ENCODE measurements around the gene ADAMTS9.

Gene ADAMTS9

DNA sequence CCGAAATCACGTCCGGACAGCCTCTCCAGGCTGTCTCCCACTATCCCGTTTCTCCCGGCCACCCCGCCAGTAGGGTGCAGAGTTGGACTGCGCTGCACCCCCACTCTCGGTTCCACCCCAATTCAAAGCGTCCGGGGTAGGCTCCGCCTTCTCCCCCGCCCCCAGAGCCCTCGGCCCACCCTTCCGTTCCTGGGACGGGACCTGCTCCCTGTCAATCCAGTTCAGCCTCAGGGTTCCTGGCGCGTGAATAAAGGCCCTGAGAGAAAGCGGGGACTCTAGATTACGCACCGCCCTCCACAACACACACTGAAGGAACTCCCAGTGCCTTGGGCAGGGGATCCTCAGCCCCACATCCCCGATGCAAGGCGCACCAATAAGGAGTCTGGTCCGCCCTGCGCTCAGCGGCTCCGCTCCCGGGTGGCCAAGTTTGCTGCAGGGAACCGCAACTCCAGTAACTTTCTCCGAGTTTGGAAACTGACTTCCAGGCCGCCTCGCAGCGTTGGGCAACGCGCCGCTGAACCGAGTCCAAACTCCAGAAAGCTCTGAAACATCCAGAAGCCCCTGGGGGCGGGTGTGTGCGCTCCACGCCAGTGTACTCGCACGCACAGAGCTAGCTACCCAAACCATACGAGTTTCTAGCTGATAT, 1.9 kb downstream of the ADAMTS9 start:
- no peak for DNase-seq

DNA sequence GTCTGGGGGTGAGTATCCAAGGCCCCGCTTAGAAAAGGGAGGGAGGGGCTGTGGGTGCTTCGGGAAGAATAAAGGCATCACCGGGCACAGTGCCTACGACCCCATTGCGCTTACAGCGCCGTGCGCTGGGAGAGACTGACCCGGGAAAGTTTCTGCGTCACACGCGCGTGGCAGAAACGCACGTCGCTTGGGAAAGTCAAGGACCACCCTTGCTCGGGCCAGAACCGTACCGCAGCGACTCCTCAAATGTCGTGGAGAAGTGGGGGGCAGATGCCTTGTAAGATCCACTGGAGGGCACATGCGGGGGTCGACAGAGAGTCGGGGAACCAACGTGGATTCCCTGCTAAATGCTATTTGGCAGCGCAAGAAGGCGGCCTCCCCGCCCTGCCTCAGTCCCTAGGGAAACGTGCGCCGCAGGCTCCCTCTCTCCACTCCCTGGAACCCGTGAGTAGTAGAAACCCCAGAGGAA, 2.4 kb downstream of the ADAMTS9 start:
- no peak for DNase-seq

DNA sequence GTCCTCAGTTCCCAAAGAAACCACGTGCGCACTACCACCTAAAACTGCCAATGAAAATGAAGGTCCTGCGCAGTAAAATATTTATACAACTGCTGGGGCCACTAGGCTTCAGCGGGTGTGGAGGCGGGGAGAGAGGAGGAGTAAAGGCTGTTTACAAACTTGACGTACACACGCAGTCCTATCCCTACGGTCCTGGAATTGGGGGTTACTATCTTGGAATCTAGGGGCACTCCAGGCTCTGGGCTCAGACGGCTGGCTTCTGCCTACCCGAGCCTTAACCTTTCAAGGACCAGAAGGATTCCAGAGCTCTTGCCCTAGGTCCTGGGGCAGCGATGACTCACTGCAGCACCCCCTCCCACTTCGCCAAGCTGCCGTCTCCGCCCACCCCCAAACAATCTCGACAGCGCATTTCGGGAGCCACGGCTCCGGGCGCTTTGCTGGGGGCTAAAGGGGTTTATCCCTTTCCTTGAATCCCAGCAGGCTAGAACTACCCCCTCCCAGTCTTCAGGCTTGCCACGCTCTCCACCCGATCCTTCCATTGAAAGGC, 3.0 kb downstream of the ADAMTS9 start:
- DNase-seq: no peak

DNA sequence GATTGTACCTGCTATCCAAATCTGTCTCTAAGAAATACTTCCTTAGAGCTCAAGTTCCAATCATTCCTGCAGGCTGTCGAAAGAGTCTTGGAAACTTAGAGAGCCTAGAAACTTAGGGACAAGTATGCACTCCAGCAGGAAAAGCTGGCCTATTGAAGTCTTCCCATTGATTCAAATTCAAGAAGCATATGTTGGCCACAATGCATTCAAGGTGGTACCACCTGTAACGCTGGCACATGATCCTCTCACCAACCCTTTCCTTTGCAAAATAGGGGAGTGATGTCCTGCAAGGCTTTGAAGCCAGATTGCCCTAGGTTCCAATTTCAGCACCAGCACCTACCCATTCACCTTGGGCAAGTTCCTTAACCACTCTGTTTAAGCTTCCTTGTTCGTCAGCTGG, 6.0 kb downstream of the ADAMTS9 start:
- no peak for DNase-seq

DNA sequence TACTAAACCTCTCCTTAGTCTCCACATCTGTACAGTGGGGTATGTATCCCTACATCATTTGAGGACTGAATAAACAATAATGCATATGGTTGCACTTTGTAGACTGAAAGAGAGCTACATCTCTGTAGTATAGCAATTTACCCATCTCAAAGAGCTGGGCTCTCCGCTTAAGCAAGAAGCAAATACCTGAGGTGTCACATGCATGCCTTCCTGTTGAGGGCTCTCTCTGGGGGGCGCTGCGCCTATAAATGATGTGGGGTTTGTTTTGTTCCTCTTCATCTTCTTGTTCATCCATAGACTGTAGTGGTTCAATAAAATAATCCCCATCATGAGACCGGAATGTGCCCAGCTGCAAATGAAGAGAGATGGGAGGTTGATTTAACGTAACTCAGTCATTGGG, 6.8 kb downstream of the ADAMTS9 start:
- no peak for DNase-seq

DNA sequence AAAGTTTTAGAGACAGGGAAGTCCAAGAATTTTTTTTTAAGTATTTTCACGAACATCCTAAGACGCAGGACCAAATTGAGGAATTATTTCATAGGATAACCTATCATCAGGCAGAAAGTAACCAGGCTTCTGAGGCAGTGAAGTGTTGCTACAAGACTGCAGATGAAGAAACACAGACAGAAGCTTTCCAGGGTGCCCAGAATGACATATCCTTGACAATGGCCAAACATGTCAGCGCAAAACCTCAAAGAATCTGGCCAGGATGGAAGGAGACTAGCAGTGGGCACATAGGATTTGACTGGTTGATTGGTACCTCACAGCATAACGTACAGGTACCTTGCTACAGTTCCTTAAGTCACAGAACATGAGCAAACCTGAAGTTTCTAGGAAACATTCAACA, 7.5 kb downstream of the ADAMTS9 start:
- DNase-seq: no peak

DNA sequence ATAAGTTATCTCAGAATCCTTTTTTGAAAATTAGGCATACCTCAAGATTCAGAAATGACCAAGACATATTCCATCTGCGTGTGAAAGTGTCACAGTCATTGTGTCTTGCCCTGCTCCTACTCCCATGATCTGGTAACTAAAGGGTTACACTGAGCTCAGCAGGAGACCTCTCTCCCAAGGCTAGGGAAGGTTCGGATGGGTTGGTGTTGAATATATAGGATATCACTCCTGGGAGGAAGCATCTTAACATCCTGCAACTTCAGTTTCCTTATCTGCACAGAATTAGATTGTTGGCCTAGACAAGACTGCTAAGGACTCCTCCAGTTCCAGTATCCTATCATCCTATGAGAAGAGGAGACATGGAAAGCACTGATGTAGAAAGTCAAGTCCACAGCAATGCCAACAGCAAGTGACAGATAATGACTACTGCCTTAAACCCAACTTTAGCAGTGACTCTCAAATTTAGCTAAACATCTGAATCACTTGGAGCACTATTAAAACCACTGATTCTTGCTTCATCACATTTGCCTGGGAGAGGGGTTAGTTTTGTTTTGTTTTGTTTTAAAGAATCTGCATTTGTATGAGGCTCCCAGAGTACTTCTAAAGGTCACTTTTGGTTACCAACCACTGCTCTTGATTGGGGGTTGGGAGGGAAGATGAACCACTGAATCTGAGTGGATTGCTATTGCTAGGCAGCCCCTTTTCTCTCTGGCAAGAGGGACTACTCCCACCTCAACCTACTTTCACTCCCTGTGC, 9.7 kb downstream of the ADAMTS9 start:
- DNase-seq: no peak

DNA sequence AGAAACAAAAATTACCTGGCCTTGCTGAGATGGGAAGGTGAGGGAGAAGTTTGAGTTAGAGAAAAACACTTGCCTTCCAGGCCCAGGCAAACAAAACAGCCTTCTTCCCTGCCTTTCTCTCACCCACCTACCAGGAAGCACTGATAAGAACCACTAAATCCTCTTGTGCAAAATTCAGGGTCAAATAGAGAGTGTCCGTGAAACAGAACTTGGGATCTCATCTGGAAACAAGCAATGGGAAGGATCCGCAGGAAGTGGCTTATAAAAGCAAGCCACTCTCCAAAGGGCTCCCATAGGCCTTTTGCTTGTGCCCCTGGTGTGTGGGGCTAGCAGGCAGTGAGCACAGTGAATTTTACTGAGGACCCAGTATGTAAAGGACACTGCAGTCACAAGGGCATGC, 11.0 kb downstream of the ADAMTS9 start:
- DNase-seq: no peak

DNA sequence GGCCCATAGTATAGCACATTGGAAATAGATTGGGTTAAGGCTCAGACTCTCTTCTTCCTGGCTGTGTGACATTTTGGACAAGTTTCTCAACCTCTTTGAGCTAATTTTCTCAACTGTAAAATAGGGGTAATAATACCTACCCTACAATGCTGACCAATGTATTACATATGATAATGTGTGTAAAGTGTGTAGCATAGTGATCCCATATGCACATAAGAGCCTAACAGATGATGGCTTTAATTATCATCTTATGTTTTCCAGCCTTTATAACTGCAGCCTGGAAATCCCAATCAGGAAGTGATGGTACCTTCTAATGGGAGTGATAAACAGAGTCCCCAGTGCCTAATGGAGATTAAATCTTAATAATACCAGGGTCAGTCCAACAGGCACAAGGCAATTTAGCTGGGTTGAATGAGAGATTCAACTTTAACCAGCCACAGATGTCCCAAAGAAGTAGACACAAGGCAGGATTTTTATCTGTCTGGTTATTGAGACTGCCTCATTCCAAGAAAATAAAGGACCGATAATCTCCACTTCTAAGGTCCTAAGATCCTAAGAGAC, 12.0 kb downstream of the ADAMTS9 start:
- no peak for DNase-seq

DNA sequence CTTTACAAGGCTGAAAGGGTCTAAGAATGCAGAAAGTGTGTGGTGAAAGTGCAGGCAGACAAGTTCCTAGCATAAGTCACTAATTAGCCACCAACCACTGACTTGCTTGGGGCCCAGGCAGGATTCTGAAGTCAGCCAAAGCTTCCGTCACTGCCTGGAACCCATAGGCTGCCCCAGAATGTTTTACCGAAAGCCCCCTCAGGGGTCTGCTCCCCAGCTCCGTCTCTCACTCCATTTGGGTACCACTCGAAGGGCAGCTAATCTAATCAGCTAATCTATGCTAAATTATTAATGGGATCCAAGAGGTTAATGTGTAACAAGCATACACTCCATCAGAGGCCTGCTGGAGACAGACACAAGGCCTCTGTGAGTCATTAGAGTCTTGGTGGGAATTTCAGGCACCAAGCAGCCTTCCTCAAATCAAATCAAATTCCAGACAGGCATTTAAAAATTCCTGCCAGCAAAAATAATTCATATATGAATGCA, 13.2 kb downstream of the ADAMTS9 start:
- DNase-seq: no peak

DNA sequence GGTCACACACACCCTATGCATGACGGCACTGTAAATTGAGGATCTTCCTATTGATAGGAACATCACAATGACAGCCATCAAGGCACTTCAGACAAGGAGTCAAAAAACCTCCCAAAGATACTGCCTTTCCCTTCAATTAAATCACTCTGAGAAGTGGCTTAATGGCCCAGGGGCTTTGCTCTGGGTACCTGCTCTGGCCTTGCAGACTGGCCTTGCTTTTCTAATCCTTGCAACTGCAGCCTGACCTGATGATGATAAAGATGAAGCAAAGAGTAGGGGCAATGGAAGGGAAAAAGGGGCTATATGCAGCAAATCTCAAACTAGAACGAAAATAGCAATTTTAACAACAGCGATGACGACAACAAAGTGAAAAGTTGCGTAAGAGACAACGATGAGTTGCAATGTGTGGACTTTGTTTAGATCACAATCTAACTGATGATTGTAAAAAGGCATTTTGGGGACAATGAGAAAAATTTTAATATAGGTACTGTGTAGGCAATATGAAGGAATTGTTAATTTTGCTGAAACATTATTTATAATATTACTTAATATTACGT, 14.6 kb downstream of the ADAMTS9 start:
- DNase-seq: no peak

DNA sequence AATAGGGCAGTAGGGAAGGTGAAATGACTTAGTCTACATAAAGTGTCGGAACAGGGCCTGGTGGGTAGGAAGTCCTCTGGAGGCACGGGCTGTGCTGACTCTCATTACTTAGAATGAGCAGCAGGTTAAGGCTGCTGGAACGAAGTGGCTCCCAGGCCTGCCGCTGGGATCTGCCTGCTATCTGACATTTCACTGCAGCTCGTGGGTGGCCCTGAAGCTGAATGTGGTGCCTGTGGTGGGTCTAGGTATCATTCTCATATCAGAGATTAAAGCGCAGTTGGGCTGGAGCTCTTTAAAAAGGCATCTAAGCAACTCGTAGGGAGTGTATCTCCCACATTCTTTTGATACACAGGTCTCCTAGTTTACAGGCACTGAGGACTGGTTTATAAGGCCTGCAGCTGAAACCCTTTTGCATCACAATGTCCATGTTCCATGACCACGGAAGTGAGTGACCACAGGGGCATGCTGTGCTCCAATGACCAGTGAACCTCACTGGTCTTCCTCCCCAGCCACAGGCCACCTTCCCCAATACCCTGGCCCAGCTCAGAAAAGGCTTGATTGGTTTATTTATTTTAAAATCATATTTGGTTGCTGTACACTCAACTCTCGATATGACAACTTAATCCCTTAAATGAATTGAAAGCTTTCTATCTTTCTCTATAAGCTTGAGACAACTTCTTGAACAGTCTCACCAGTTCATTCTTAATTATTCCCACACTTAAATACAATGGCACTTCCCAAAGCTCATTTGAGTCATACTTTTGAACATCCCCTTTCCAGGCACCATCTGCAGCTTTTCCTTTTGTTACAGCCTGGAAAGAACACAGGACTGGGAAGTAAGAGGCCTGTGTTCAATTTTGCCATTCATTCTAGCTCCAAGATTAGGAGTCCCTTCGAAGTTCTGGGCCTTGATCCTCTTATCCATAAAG, 19.0 kb downstream of the ADAMTS9 start:
- DNase-seq: no peak

DNA sequence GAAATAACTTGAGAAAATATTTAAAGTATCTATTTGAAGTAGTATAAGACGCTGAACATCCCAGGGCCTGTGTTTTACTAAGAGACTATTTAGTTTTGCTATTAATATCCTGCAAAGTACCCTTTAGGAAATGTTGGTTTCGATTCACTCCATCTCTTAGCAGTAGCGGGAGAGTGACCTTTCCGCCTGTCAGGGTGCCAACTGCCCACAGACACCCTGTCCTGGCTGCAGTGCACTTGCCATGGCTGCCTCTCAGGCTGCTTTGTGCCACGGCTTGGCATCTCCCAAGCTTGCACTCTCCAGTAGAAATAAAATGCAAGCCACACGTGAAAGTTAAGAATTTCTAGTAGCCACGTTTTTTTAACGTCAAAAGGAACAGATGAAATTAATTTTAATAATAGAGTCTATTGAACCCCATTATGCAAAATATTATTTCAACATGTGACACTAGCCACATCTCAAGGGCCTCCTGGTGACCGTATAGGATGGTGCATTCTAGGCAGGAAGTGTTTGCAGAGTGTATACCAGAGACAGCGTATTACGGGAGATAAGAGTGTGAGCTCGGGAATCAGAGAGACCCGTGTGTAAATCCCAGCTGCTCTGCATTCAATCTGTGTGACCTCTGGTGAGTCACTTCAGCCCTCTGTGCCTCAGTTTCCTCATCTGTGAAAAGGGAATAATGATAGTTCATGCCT, 19.8 kb downstream of the ADAMTS9 start:
- DNase-seq: no peak

DNA sequence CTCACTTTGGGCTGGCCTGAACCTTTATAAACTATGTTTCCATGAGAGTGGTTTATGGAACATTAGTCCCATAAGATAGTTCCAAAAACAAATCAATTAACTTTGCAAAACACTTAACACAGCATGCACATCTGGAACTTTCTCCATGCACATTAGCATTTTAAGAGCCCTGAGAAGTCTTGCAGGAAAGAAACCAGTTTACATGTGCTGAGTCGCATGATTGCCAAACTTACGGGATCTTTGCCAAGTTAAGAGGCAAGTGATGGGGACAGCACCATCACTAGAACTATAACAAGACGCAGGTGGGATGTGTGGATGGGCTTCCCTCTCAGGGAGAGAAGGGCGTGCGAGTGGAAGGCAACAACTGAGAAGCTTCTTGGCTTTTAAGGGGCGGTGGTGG, 20.7 kb downstream of the ADAMTS9 start:
- no peak for DNase-seq

DNA sequence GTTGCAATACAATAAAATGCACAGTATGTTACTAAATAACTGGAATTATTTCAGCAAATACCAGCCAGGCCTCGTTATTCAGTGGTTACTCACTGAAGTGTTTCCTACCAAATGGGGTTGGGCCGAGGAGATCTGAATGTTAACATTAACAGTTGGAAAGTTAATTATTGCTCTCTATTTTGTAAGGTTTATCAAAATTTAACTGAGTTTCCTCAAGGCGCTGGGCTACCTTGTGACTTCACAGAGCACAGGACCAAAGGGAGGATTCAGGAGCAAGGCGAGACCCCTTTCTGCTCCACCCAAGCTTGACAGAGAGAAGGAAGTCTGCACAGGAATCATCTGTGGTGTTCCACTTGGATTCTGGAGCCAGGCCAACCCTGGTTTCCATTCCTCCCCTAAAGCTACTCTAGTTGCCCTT, 21.6 kb downstream of the ADAMTS9 start:
- DNase-seq: no peak

DNA sequence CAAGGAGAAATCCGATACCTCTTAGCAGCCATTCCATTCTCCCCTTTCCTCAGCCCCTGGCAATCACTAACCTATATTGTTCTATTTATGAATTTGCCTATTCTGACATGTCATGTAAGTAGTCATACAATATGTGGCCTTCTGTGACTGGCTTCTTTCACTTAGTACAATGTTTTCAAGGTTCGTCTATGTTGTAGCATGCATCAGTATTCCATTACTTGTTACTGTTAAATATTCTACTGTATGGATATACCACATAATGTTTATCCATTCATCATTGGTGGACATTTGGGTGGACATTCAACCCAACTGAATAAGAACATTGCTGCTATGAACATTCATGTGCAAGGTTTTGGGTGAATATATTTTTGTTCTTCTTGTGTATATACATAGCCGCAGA, 23.4 kb downstream of the ADAMTS9 start:
- no peak for DNase-seq

DNA sequence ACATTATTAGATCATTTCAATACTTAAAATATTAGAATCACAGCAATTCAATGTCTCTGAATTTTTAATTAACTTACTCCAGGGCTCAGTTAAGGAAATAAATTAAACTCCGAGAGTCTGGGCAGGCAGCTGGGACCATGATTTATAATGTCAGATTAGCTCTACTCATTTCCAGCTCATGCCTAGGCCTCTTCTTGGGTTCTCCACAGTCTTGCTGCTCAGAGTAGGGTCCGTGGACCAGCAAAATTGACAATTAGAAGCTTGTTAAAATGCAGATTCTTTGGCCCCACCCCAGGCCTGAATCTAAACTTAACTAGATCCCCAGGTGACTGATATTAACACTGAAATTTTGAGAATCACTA, 28.2 kb downstream of the ADAMTS9 start:
- DNase-seq: no peak

DNA sequence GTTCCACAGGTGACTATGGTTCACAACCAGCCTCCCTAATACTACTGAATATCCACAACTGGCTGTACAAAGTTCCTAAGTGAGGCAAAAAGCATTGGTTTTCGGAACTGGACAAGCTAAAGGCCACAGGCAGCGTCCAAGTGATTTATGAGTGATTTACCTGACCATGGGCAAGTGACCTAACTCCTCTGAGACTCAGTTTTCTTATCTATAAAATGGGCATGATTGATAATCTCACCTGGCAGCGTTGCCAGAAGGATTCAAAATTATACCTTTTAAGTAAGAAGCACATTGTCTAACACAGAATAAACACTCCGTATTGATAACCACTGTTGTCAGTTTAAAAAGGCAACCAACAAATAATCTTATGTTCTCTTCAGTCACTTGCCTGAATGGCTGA, 29.8 kb downstream of the ADAMTS9 start:
- no peak for DNase-seq

DNA sequence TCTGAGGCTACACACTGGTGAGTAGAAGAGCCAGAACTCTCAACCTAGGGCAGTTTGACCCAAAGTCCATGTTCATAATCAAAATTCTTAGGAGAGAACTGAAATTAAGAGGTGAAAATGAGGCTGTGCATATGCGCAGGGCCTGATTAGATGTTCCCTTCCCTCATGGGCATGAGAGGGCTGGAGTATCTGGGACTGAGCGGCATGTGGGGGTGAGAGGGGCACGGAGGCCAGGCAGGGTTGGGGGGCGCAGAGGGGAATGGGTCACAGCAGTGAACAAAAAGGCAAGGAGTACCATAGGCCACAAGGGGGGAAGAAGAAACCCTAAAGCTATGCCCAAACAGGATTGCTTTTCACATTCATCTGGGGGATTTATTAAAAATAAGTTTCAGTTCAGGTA, 31.3 kb downstream of the ADAMTS9 start:
- no peak for DNase-seq

DNA sequence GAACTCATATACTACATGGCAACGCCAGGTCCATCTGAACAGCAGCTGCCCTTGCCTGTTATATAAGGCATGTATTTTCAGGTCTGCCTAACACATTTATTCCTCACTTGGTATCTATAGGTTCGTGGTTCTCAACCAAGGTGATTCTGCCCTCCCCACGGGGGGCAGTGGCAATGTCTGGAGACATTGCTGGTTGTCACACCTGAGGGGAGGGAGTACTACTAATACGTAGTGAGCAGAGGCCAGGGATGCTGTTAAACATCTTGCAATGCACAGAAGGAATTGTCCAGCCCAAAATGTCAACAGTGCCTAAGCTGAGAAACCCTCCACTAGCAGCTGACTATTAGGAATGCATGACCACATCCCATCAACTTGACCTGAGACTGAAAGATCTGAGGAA, 32.6 kb downstream of the ADAMTS9 start:
- DNase-seq: no peak

DNA sequence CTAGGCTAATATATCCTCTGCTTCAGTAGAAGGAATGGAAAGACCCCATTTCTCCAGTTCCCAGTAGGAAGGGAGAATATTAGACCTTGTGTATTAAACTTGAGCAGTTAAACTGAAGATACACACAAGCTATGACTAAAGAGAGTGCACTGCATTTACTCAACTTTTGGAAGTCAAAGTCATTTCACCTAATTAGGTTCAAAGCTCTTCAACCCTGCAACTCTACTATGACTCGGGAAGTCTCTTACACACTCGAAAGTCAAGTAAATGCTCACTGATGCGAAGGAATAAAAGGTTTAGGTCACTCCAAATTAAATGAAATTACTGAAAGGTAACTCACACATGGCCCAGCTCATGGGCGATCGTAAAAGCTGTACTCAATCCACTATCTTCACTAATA, 33.8 kb downstream of the ADAMTS9 start:
- no peak for DNase-seq

DNA sequence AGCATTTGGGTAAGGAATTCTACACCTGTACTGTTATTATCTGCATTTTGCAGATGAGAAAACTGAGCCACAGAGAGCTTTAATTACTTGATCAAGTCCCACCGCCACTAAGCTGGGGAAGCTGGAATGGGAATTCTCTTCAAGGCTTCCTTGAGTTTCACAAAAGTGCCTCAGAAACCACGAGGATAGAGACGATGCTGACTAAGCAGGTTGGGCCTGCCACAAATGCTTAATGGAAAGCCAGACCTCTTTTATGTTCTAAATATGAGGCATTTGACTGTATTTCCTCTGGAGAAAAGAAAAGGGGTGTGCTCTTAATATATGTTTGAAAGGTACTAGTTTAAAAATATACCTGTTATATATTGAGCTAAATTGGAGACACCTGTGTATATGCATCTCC, 34.7 kb downstream of the ADAMTS9 start:
- no peak for DNase-seq
